GM15510 (cell line): ENCODE data around the gene SKI.

Experiments used
- POLR2A ChIP-seq: IDR thresholded peaks from 3 replicates; pipeline ENCODE4 v1.6.1; 2011; ENCODE audit warnings: borderline replicate concordance; ENCODE audit not compliant: insufficient read length; ENCODE audit errors: extremely low read depth

SKI gene

DNA sequence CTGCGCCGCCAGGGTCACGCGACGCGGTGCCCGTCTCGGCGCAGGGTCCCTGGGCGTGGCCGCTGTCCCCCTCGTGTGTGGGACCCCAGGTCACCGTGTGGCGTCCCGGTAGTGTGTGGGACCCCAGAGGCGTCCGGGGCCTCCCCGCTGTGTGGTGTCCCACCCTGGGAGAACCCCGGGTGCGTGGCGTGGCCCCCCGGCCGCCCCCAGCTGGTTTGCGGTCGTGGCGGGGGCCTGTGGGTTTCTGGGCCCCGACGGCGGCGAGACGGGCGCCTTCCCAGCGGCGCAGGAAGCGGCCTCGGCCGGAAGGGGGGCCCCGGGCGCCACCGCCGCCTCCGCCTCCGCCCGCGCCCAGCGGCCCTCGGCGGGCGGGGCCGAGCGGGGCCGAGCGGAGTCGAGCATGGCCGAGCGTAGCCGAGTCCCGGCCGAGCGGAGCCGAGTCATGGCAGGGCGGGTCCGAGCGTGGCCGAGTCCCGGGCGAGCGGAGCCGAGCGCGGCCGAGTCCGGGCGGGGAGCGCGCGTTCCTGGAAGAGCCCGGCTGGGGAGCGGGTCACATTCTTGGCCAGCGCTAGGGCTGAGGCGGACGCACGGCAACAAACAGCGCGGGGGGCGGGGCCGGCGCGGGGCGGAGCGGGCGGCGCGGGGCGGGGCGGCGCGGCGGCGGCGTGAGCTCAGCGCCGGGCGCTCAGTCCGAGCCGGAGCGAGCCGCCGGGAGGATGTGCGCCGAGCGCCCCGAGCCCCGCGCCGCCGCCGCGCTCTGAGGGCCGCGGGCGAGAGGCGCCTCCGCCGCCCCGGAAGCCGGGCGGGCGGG lies 568 bp upstream of the SKI start:
- peak; percentile 87 for TF ChIP-seq POLR2A

DNA sequence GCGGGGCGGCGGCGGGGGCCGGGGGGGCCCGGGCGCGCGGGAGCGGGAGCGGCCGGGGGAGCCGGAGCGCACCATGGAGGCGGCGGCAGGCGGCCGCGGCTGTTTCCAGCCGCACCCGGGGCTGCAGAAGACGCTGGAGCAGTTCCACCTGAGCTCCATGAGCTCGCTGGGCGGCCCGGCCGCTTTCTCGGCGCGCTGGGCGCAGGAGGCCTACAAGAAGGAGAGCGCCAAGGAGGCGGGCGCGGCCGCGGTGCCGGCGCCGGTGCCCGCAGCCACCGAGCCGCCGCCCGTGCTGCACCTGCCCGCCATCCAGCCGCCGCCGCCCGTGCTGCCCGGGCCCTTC lies 546 bp downstream of the SKI start:
- no peak for TF ChIP-seq POLR2A

DNA sequence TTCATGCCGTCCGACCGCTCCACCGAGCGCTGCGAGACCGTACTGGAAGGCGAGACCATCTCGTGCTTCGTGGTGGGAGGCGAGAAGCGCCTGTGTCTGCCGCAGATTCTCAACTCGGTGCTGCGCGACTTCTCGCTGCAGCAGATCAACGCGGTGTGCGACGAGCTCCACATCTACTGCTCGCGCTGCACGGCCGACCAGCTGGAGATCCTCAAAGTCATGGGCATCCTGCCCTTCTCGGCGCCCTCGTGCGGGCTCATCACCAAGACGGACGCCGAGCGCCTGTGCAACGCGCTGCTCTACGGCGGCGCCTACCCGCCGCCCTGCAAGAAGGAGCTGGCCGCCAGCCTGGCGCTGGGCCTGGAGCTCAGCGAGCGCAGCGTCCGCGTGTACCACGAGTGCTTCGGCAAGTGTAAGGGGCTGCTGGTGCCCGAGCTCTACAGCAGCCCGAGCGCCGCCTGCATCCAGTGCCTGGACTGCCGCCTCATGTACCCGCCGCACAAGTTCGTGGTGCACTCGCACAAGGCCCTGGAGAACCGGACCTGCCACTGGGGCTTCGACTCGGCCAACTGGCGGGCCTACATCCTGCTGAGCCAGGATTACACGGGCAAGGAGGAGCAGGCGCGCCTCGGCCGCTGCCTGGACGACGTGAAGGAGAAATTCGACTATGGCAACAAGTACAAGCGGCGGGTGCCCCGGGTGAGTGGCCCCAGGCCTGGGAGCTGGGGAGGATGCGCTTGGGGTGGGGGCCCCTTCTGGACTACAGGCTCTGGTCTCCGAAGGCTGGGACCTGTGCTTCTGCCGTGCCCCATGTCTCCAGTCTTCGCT lies 1.1 kb downstream of the SKI start:
- no peak for TF ChIP-seq POLR2A

DNA sequence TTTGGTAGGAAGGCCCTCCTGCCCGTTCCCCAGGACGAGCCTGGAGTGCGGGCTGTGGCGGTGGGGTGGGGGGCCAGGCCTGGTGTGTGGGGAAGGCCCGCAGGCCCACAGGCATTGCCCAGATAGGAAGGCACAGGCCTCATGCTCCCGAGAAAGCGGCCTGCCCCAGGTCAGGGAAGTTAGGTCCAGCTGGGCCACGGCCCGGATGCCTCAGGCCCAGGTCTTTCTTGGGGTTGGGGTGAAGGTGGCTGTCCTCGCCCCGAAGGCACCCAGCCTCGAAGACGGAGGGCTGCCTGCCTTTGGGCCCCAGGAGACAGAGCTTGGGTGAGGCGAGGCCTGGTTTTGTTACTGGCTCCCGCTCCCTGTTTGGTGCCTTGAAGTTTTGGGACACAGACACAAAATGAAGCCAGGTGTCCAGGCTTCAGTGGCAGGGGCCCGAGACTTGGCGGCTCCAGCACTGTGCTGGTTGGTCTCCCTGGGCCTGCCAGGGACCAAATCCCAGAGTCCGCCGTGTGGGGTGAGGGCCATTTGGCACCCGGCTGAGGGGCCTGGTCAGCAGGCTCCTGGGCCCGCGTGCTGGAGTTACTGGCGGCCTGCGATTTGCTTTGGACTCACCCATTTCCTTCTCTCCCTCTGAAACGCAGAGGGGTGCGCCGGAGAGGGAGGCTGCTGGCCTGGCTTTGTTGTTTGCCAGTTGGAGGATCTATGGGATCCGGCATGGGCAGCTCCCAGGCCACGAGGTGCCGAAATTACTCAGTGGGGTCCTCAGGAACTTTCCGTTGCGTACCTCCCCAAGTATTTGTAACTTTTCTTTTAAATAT lies 2.0 kb downstream of the SKI start:
- no peak for TF ChIP-seq POLR2A

DNA sequence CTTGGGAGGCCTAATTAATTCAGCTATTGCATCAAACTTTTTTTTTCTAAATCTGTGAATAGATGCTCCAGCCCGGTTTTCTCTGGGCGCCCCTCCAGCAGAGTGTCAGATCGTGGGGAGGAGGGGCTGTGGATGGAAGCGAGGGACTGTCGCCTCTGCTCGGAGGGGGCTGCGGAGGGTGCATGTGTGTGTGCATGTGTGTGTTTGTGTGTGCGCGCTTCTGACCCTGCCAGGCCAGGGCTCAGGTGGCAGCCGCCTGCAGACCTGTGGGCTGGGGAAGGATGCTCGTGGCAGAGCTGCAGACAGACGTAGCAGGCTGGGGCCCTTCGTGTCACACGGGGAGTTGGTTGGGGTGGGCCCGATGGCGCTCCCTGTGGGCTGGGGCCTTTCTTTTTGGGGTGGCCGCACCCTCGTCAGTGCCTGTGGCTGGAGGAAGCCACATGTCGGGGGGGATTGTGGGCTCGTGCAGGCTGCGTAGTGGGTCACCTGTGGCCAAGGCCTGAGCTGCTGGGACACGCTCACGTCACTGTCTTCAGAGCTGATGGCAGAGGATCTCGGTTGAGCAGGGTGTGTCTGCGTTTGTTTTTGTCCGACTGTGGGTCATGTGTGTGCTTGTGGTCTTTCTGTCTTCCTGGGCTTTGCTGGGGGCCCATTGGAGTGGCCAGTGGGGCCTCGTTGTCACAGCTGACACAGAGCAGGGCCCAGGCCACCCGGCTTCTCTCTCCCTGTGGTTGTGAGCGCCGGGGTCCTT lies 2.8 kb downstream of the SKI start:
- TF ChIP-seq POLR2A = no peak

DNA sequence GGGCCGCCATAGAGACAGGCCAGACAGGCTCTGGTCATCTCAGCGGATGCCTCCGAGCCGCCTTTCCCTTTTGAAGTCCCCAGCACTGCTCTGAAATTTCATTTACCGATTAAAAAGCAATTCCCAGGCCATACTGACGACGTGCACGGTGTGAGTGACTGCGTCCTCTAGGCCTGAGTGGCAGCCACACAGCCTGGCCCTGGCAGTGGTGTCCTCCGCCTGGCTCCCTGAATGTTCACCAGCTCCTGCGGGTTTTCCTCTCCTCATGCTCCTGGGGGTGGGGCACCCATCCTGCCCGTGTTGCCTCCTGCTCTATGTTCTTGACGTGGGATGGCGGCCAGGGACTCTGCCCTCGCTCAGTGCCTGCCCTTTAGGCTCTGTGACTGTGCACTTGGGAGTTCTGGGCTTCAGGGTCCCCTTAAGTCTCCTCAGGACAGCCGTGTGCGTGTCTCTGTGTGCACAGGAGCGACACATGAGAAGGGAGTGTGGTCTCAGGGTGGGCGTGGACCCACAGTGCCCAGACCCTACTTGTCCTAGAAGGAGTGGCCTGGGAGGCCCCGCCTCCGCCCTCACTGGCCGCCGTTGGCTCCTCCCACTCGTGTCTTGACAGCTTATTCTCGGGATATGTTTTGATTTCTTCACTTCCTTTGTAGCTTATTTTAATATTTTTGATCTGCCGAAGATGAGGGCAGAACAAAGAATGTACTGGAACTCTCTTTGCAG lies 3.6 kb downstream of the SKI start:
- TF ChIP-seq POLR2A = no peak

DNA sequence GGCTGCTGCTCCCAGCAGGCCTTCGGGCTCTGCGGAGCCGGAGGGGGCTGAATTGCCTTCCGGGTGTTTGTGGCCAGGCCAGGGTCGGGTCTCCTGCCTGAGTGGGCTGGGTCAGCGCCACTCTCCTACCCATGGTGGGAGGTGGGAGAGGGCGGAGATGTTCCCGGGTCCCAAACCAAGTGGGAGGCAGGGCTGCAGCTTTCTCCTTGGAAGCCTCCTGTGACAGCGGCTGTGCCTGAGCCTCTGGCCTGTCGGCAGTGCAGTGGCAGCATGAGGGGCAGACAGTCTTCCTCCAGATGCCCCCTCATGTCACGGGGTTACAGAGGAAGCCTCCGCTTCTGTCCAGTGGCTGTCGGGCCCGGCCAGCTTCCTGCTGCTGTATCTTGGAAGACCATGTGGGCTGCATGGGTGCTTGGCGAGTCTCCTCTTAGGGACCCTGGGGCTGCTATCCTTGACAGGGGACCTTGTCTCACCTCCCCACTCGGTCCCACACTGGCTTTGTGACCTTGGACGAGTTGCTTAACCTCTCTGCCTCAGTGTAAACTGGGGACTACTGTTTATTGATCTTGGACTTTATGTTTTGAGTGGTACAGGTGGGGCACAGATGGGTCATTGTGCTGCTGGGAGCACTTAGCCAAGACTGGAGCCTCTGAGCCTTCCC lies 4.3 kb downstream of the SKI start:
- no peak for TF ChIP-seq POLR2A

DNA sequence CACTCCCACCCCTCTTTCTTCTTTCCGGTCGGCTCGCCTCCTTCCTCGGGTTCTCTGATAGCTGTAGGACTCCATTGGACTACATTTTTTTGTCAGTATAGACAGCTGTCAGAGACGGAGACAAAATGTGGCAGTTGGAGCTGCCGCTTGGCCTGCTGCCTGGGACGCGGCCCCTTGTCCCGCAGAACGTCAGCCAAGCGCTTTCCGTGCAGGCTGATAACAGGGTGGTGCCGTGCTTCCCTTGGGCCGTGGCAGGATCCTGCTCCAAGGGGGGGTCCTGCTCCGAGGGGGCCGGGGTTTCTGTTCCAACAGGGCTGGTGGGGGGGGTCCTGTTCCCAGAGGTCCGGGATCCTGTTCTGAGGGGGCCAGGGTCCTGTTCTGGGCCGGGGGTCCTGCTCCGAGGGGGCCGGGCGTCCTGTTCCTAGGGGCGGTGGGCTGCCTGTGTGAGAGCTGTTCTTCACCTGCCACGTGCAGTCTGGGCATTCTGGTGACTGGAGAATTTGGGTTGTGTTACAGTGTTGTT lies 4.9 kb downstream of the SKI start:
- TF ChIP-seq POLR2A = no peak

DNA sequence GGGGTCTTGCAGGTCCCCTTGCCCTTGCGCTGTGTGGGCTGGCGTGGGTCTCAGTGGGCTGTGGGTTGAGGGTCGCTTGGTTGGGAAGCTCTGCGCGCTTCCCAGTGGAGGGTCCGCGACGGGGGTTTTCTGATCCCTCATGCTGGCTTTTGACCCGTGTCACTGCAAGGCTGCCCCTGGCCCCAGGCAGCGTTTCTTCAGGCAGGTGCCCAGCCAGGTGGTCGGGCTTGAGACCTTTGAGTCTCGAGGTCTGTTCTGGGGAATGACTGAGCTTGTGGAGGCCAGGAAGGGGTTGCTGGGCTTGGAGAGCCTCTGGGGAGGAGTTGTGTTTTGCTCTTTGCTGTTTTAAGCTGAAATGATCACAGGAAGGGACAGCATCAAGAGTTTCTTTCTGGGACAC lies 5.3 kb downstream of the SKI start:
- TF ChIP-seq POLR2A = no peak

DNA sequence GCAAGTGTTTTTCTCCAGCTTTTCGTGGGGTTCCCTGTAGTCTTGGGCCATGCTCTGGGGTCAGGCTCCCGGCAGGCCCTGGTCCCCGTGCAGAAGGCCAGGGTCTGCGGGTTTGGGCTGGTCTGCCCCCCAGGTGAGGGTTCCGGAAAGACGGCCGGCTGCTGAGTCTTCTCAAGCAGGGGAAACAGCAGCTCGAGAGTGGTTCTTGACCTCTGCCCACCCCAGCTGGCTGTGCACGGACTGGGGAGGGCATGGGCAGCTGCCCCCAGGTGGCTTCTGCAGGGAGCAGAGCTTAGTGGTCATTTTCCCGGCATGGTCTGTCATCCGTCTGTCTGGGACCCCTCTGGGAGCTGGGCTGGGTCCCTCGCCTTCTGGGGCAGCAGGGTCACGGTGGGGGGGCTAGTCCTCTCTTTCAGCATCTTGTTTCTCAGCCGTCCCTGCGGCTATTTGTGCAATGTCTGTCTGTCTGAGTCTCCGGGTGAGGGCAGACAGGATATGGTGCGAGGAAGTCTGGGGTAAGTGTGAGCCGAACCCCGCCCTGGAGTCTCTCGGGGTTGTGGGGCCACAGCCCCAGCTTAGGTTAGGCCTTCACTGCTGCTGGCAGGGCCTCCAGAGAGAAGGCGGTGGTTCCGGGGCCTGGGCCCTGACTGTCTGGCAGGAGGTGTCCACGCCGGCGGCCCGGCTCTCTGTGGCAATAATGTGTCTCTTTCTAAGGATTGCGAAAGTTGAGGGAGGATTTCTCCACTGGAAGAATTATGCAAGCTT lies 6.1 kb downstream of the SKI start:
- no peak for TF ChIP-seq POLR2A

DNA sequence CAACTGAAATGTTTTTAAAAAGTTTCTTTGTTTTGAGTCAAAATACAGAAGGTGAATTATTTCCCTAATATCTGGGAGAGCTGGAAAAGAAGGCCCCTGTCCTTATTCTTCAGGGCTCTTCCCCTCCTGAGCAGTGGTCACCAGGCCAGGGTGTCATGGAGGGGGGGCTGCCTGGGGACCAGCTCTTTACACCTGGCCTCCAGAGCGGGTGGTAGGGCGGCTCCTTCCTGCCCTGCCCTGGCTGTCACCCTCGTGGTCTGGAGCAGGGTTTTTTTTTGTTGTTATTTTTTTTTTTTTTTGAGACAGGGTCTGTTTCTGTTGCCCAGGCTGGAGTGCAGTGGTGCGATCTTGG lies 6.6 kb downstream of the SKI start:
- TF ChIP-seq POLR2A = no peak

DNA sequence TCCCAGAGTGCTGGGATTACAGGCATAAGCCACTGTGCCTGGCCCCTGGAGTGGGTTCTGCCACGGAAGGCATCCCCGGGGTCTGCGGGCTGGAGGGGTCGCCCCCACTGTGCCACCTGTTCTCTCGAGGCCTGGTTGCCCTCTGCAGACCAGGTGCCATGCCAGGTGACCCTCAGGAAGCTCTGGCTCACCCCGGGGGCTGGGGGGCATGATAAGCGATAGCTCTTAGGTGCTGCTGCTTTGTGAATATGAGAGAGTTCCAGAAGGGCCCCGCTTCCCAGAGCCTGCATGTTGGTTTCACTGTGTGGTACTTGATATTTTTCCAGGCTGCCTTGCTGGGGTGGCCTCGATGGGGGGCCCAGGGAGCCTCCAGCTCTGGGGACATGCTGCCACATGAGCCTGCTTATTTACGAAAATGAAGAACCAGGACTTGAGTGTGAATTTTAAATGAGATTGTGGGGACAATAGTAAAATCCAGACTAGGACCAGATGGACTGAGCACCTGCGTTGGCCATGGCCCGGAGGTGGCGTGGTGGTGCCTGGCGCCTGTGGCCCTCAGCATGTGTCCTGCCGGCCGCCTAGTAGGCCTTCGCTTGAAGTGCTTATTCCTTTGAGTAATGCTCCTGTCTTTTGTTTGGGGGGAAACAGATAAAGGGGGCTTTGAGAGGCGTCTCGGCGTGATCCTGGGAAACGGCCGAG lies 7.3 kb downstream of the SKI start:
- TF ChIP-seq POLR2A = no peak
